RWPE2 (cell line): Measurements from ENCODE around the gene RNASE8.

Experiments used
- ATAC-seq: fragments of 200-7000 bp; cut with Tn5 transposase; 3 replicates; pipeline ENCODE4 v1.9.1; 2021; ENCODE audit warnings: low read depth
- DNase-seq: peaks from one replicate; pipeline ENCODE4 v3.0.0-alpha.2; 2020; ENCODE audit warnings: low spot score
- H3K27ac ChIP-seq: fragments of 450-650 bp; 2 replicates; pipeline ENCODE4 v1.5.1; 2017; ENCODE audit warnings: mild to moderate bottlenecking; ENCODE audit not compliant: poor library complexity, severe bottlenecking
- H3K27me3 ChIP-seq: fragments of 250-450 bp; sonication (Bioruptor Pico); 2 replicates; pipeline ENCODE4 v1.5.1; 2021; ENCODE audit warnings: mild to moderate bottlenecking, moderate library complexity; ENCODE audit not compliant: insufficient read depth, poor library complexity, severe bottlenecking
- H3K36me3 ChIP-seq: fragments of 250-450 bp; sonication (Bioruptor Pico); 2 replicates; pipeline ENCODE4 v1.5.1; 2020; ENCODE audit warnings: low read depth, mild to moderate bottlenecking, moderate library complexity
- H3K4me1 ChIP-seq: fragments of 250-450 bp; sonication (Bioruptor Pico); 2 replicates; pipeline ENCODE4 v1.5.1; 2021; ENCODE audit warnings: mild to moderate bottlenecking, moderate library complexity; ENCODE audit not compliant: insufficient read depth, poor library complexity, severe bottlenecking
- H3K4me3 ChIP-seq: fragments of 250-450 bp; sonication (Bioruptor Pico); 2 replicates; pipeline ENCODE4 v1.5.1; 2021; ENCODE audit warnings: mild to moderate bottlenecking, moderate library complexity; ENCODE audit not compliant: severe bottlenecking
- H3K9me3 ChIP-seq: fragments of 250-450 bp; sonication (Bioruptor Pico); 2 replicates; pipeline ENCODE4 v1.5.1; 2021; ENCODE audit warnings: mild to moderate bottlenecking, moderate library complexity; ENCODE audit not compliant: severe bottlenecking
- CTCF ChIP-seq: fragments of 450-650 bp; IDR thresholded peaks from one replicate; pipeline ENCODE4 v1.5.1; 2017; ENCODE audit warnings: mild to moderate bottlenecking, moderate library complexity; ENCODE audit not compliant: poor library complexity, severe bottlenecking

RNASE8 gene

GRCh38 chr14:21072031-21072473 lies 14.4 kb downstream of the RNASE8 start:
- no peaks in the 10 kb centered on the region for H3K9me3 ChIP-seq
- no peak for TF ChIP-seq CTCF
- H3K27ac ChIP-seq, result peak overlapping the region; percentile 60
- peaks cover 6% of the 10 kb centered on the region for H3K4me1 ChIP-seq
- H3K27me3 ChIP-seq, result peaks cover 12% of the 10 kb centered on the region
- H3K36me3 ChIP-seq, result peaks cover 14% of the 10 kb centered on the region
- ATAC-seq (no peak), DNase-seq (no peak)
- no peak overlapping the region for H3K4me3 ChIP-seq

- no peak for ATAC-seq
- H3K4me1 ChIP-seq, result peaks cover 6% of the 10 kb centered on the region
- H3K9me3 ChIP-seq, result no peaks in the 10 kb centered on the region
- DNase-seq, result no peak
- H3K27ac ChIP-seq, result no peak overlapping the region
- no peak for TF ChIP-seq CTCF
- peaks cover 18% of the 10 kb centered on the region for H3K36me3 ChIP-seq
- H3K27me3 ChIP-seq, result peaks cover 12% of the 10 kb centered on the region
- H3K4me3 ChIP-seq, result no peak overlapping the region
Observed at GRCh38 chr14:21072781-21073339, 15.2 kb downstream of the RNASE8 start.

- Histone ChIP-seq H3K4me3 (no peak overlapping the region), H3K27ac (no peak overlapping the region), H3K27me3 (peaks cover 9% of the 10 kb centered on the region), H3K36me3 (peaks cover 18% of the 10 kb centered on the region), H3K4me1 (peaks cover 6% of the 10 kb centered on the region), H3K9me3 (no peaks in the 10 kb centered on the region)
- no peak for DNase-seq
- no peak for ATAC-seq
- TF ChIP-seq CTCF, result no peak
Observed at GRCh38 chr14:21073921-21074320, 16.3 kb downstream of the RNASE8 start.

- Histone ChIP-seq H3K4me3 (no peak overlapping the region), H3K27ac (no peak overlapping the region), H3K36me3 (peaks cover 18% of the 10 kb centered on the region), H3K27me3 (peaks cover 2% of the 10 kb centered on the region), H3K4me1 (peaks cover 2% of the 10 kb centered on the region), H3K9me3 (no peaks in the 10 kb centered on the region)
- no peak for DNase-seq
- no peak for TF ChIP-seq CTCF
- ATAC-seq, result no peak
Observed at GRCh38 chr14:21074398-21075272, 17.0 kb downstream of the RNASE8 start.
